ENCODE results near the gene TFB1M. TPM values are rescaled to one million over a fixed set of nuclear protein-coding genes. Genes with fewer than 3 reads are reported as not detected.
A peak's percentile ranks its signal among the peaks of the same experiment; 100 is the strongest.
"Not testable (repeated sequence)": the region's sequence is repeated elsewhere in the genome, so short reads cannot be mapped to it uniquely, and the experiment has no call there.

TFB1M gene
- total RNA-seq, 2 experiments from 2014 or later: 7.2 to 9.2 TPM

DNA sequence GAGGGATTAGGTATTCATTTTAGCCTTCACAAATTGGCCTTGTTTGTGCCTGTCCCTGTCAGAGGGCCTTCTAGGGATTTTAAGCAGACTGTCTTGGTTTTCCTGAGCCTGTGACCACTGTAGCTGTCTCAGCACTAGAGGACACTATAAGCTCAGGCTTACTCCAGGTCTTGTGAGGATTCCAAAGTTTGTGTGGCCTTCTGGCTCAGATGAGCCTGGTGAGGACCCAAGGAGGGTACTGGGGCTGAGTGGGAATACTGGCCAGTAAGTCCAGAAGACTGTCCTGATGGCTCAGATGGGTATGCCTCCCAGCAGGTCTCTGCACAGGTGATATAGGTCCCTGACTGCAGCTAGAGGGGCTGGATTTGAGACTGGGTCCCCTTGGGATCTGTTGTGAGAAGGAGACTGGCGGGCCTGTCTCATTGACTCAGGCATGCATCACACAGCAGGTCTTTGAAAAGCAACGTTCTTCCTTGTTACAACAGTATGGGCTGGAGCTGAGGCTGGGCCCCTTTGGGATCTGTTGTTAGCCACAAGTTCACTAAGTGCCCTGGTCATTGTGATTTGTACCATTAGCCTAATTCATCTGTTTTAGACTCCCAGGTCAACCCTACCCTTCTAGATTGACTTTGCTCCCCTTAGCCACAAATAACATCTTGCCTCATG lies 26.3 kb upstream of the TFB1M start:
- CTCF ChIA-PET: no interaction called here
- Histone ChIP-seq H3K4me1 (ENCODE audit: insufficient read depth, low read length) (no peaks in the 10 kb centered on the region), H3K27me3 (ENCODE audit: control insufficient read depth in 1 of 2, insufficient read depth in 2 of 2, low read length in 2 of 2) (no peaks in the 10 kb centered on the region), H3K9me3 (ENCODE audit: control insufficient read depth in 1 of 2, insufficient read depth in 1 of 2, low read length in 2 of 2) (peaks cover 0 to 10% of the 10 kb centered on the region in 2 experiments), H3K27ac (ENCODE audit: low read depth in 1 of 2, low read length in 2 of 2) (no peak overlapping the region), H3K4me3 (ENCODE audit: low read length) (no peak overlapping the region), H3K36me3 (ENCODE audit: insufficient read depth, low read length) (no peaks in the 10 kb centered on the region)
- DNase-seq (no peak), ATAC-seq (ENCODE audit: poor library complexity) (no peak)
- POLR2A ChIA-PET: interaction anchor here (0.6 kb wide), 1 partner anchor 1934 kb away, joined by 3 read pairs; no protein-coding TSS in a partner anchor
- intact Hi-C loops (cut with DNase I, micrococcal nuclease): no loop called here
- Mint-ChIP-seq H3K4me1 (ENCODE audit: low read depth) (peaks cover 28% of the 10 kb centered on the region), H3K36me3 (ENCODE audit: low read depth) (peaks cover 4% of the 10 kb centered on the region), H3K27ac (no peak overlapping the region), H3K27me3 (no peaks in the 10 kb centered on the region), H3K4me3 (no peak overlapping the region), H3K9me3 (peaks cover 7% of the 10 kb centered on the region)
- no peak for TF ChIP-seq CTCF (IDR thresholded peaks at IDR 0.05)

- H3K9me3 Mint-ChIP-seq; H3K4me1 ChIP-seq (ENCODE audit: insufficient read depth, low read length); DNase-seq; POLR2A ChIA-PET; H3K27me3 ChIP-seq (ENCODE audit: control insufficient read depth in 1 of 2, insufficient read depth in 2 of 2, low read length in 2 of 2); H3K36me3 ChIP-seq (ENCODE audit: insufficient read depth, low read length); H3K27ac ChIP-seq (ENCODE audit: low read depth in 1 of 2, low read length in 2 of 2); H3K27me3 Mint-ChIP-seq; H3K9me3 ChIP-seq (ENCODE audit: control insufficient read depth in 1 of 2, insufficient read depth in 1 of 2, low read length in 2 of 2); ATAC-seq (ENCODE audit: poor library complexity); intact Hi-C loops (cut with DNase I, micrococcal nuclease); H3K27ac Mint-ChIP-seq; H3K4me3 Mint-ChIP-seq; H3K4me3 ChIP-seq (ENCODE audit: low read length); H3K36me3 Mint-ChIP-seq (ENCODE audit: low read depth); CTCF ChIA-PET: not testable (repeated sequence)
- peaks cover 28% of the 10 kb centered on the region for H3K4me1 Mint-ChIP-seq (ENCODE audit: low read depth)
Measured at GRCh38 chr6:155339929-155340328, 25.6 kb upstream of the TFB1M start.

GRCh38 chr6:155338237-155338636 lies 24.0 kb upstream of the TFB1M start:
- H3K36me3 Mint-ChIP-seq (ENCODE audit: low read depth); DNase-seq; H3K4me3 ChIP-seq (ENCODE audit: low read length); H3K9me3 Mint-ChIP-seq; H3K27ac ChIP-seq (ENCODE audit: low read depth in 1 of 2, low read length in 2 of 2); H3K36me3 ChIP-seq (ENCODE audit: insufficient read depth, low read length); ATAC-seq (ENCODE audit: poor library complexity); H3K27me3 ChIP-seq (ENCODE audit: control insufficient read depth in 1 of 2, insufficient read depth in 2 of 2, low read length in 2 of 2); intact Hi-C loops (cut with DNase I, micrococcal nuclease); H3K9me3 ChIP-seq (ENCODE audit: control insufficient read depth in 1 of 2, insufficient read depth in 1 of 2, low read length in 2 of 2); H3K4me1 ChIP-seq (ENCODE audit: insufficient read depth, low read length); H3K4me3 Mint-ChIP-seq; H3K27me3 Mint-ChIP-seq: not testable (repeated sequence)
- peaks cover 36% of the 10 kb centered on the region for H3K4me1 Mint-ChIP-seq (ENCODE audit: low read depth)
- POLR2A ChIA-PET: interaction anchor here (1.9 kb wide), 1 partner anchor 24 kb away, joined by 9 read pairs; the partner anchor contains the start of gene TFB1M
- CTCF ChIA-PET: interaction anchor here (1.0 kb wide), 1 partner anchor 16 kb away, joined by 3 read pairs; no protein-coding TSS in a partner anchor
- peak overlapping the region; percentile 6 for H3K27ac Mint-ChIP-seq

GRCh38 chr6:155335265-155335664 lies 21.0 kb upstream of the TFB1M start:
- H3K36me3 Mint-ChIP-seq (ENCODE audit: low read depth): peaks cover 3% of the 10 kb centered on the region
- CTCF ChIA-PET: no interaction called here
- intact Hi-C loops (cut with DNase I, micrococcal nuclease): no loop called here

DNA sequence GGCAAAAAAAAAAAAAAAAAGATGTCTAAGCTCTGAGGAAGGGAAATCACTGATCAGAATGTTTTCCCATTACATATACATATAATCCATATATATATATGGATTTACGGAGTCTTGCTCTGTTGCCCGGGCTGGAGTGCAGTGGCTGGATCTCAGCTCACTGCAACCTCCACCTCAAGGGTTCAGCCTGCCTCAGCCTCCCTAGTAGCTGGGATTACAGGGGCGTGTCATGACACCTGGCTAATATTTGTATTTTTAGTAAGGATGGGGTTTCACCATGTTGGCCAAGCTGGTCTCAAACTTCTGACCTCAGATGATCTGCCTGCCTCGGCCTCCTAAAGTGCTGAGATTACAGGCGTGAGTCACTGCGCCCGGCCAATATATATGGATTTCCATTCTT lies 19.8 kb upstream of the TFB1M start:
- H3K36me3 ChIP-seq (ENCODE audit: insufficient read depth, low read length); H3K27me3 Mint-ChIP-seq; DNase-seq; CTCF ChIA-PET; intact Hi-C loops (cut with DNase I, micrococcal nuclease); H3K9me3 ChIP-seq (ENCODE audit: control insufficient read depth in 1 of 2, insufficient read depth in 1 of 2, low read length in 2 of 2); H3K4me3 Mint-ChIP-seq; H3K9me3 Mint-ChIP-seq; H3K27me3 ChIP-seq (ENCODE audit: control insufficient read depth in 1 of 2, insufficient read depth in 2 of 2, low read length in 2 of 2); H3K4me1 ChIP-seq (ENCODE audit: insufficient read depth, low read length); ATAC-seq (ENCODE audit: poor library complexity); H3K36me3 Mint-ChIP-seq (ENCODE audit: low read depth); H3K4me3 ChIP-seq (ENCODE audit: low read length); H3K27ac ChIP-seq (ENCODE audit: low read depth in 1 of 2, low read length in 2 of 2): not testable (repeated sequence)
- peak overlapping the region; percentile 35 for H3K27ac Mint-ChIP-seq
- peaks cover 30% of the 10 kb centered on the region for H3K4me1 Mint-ChIP-seq (ENCODE audit: low read depth)
- POLR2A ChIA-PET: interaction anchor here (0.6 to 0.9 kb wide), 2 partner anchors 20 to 29 kb away, joined by 3 read pairs; partner anchors contain the start of gene TFB1M

More at GRCh38 chr6:155335265-155335664, 21.0 kb upstream of the TFB1M start:
- no peak for TF ChIP-seq CTCF (IDR thresholded peaks at IDR 0.05)
- H3K4me1 ChIP-seq (ENCODE audit: insufficient read depth, low read length): peaks cover 5% of the 10 kb centered on the region
- no peak overlapping the region for H3K4me3 Mint-ChIP-seq
- H3K27ac Mint-ChIP-seq: no peak overlapping the region
- DNase-seq: no peak
- peaks cover 0 to 4% of the 10 kb centered on the region in 2 experiments for H3K9me3 ChIP-seq (ENCODE audit: control insufficient read depth in 1 of 2, insufficient read depth in 1 of 2, low read length in 2 of 2)
- no peaks in the 10 kb centered on the region for H3K27me3 ChIP-seq (ENCODE audit: control insufficient read depth in 1 of 2, insufficient read depth in 2 of 2, low read length in 2 of 2)
- POLR2A ChIA-PET: no interaction called here
- no peaks in the 10 kb centered on the region for H3K27me3 Mint-ChIP-seq
- no peak overlapping the region for H3K4me3 ChIP-seq (ENCODE audit: low read length)
- peaks cover 8% of the 10 kb centered on the region for H3K9me3 Mint-ChIP-seq
- no peaks in the 10 kb centered on the region for H3K36me3 ChIP-seq (ENCODE audit: insufficient read depth, low read length)
- H3K4me1 Mint-ChIP-seq (ENCODE audit: low read depth): peaks cover 35% of the 10 kb centered on the region
- ATAC-seq (ENCODE audit: poor library complexity): no peak
- no peak overlapping the region for H3K27ac ChIP-seq (ENCODE audit: low read depth in 1 of 2, low read length in 2 of 2)

All from CD4-positive, alpha-beta T cell (primary cell).